ENCODE data around the gene OSBPL8.

The OSBPL8 gene

DNA sequence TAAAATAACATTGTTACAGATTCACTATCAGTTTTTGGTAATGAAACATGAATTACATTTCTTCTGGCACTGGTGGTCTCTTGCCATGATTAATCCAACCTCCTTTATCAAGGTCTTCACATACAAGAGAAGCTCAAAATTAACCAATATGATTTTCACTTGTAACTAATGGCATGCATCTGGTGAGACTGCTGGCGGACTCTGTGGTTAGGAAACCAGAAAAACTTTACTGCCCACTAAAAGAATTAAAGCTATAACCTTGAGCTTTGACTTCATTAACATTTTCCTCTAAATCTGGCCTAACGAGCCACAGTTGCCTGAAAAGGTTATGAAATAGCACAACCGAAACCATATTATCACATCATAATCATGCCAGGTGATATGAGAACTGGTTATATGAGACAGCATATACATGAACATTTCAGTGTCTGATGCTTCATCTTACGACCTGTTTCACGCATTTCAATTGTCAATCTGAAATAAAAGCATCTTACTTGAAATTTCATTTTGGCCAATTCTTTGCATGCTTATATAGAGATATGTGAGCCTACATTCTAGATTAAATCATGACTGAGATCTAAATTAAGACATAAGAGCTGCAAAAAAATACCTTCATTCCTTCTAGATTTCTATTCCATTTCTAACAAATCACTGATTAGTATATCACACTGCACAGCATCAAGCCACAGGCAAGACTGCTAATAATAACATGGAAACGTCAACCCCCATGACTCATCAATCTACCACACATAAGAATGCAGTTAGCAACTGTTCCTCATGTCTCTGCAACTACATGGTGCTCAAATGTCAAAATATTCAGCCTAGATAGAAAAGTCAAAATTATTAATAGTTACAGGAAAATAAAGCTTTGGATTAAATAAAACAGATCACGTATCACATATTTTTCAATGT, 89.3 kb downstream of the OSBPL8 start:
- DNase-seq, result peak; percentile 49 to 80 (median 68)

DNA sequence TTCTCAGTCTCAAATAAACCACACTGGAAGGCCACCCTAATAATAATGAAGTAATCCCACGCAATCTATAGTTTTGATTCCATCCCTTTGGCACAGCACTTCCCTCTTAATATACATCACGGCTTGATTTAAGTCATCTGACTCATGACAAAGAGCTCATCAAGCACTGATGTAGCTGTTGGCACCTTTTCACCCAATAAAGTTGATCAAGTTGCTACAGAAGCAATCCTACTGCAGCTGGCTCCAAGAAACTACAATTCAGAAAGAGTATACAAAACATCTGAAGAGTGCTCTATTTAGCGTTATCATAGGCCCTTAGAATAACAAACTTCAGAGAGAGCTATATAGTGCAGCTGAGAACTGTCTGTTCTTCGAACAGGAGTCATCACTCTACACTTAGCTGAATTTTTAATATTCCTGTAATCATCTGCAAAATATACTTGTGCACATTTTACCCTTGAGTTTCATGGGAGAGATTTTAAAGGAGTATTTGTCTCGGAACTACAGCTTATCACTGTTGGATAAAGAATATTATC, 94.9 kb downstream of the OSBPL8 start:
- peak in 1 of 4 experiments; percentile 21 for DNase-seq

DNA sequence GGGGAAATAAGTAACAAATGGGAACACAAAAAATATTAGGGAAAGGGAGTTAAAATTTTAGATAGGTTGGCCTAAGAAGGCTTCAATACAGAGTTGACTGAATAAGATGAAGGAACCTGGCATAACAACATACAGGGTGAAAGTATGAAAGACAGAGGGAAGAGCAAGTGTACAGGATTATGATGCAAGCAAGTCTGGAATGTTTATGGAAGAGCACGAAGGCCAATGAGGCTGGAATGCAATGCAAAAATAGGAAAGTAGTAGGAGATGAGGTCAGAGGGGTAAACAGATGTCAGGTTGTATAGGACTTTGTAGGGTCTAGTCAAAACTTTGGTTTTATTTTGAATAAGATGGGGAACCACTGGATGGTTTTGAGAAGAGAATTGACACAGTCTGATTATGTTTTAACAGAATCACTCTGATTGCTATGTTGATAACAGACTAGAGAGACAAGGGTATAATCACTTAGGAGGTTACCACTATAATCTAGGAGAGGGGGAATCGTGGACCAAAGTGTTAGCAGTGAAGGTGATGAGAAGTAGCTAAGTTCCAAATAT, 96.8 kb downstream of the OSBPL8 start:
- no peak for DNase-seq

DNA sequence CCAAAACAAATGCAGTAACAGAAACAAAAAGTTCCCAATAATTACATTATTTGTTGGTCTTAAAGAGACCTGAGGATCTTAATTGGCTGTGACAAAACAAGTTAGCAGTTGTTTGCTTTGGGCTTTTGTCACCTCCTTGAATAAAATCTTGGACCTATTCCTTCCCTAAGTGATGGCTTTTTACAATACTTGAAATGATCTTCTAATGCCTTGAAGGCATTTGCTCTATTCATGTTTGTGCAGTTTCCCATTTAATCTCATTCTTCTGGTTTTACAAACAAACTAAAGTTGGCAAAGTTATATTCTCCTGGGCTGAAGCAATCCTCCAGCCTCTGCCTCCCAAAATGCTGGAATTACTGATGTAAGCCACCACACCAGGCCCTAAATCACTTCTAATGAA, 98.8 kb downstream of the OSBPL8 start:
- no peak for DNase-seq

DNA sequence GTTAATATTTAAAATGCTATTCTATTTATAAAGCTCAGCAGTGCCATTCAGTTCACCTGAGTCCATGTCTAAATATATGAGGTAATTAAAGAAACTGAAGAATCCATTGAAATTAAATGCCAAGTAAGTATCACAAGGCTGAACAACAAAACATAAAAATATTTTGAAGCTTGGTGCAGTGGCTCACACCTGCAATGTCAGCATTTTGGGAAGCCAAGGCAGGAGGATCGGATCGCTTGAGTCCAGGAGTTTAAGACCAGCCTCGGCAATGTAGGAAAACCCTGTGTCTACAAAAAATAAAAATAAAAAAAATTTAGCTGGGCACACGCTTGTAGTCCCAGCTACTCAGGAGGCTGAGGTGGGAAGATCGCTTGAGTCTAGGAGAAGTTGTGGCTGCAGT, 101.8 kb downstream of the OSBPL8 start:
- no peak for DNase-seq

DNA sequence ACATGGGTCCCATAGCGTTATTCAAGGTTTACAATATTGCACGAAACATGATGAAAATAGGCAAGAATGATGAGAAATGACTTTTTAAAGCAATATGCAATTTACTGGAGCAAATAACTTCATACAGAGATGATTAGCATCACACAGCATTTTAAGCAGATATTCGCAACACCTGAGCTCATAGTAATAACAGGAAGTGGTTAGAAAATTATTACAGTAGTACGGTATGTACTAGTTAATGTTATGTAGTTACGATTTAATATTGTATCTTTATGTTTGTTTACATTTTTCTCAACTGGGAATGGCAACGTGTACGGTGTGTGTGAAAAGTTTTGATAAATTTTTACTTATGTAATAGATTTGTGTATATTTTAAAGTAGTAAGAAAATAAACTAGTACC, 102.6 kb downstream of the OSBPL8 start:
- no peak for DNase-seq

DNA sequence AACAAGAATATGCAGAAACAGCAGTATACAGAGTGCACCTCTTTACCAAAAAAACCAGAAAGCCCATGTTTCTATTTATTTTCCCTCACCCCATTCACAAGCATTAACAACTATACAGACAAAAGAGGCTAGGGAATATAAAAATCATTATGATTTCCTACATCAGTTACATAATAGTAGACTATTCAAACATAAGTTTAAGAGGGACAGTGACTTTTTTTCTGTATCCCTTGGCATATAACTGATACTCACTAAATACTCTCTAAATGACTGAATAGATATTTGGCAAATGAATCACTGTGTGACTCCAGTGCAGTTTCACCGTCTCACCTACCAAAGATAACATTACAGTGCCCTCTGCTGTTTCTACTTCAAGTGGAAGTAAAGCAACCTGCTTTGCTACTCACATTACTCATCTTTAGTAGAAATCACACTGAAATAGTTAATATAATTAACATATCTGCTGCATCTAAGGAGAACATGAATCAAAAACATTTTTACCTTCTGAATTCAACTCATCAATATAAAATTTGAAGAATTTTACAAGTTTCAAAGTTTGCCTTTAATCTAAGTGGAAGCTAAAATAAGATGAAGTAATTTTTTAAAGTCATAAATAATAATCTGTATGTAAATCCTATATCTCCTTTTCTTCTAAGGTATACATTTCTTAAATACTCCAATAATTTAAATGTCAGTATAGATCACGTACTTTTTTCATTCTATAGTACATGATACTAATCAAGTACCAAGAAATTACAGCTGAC, 103.8 kb downstream of the OSBPL8 start:
- peak in 3 of 4 experiments; percentile 21 to 60 (median 41) for DNase-seq

DNA sequence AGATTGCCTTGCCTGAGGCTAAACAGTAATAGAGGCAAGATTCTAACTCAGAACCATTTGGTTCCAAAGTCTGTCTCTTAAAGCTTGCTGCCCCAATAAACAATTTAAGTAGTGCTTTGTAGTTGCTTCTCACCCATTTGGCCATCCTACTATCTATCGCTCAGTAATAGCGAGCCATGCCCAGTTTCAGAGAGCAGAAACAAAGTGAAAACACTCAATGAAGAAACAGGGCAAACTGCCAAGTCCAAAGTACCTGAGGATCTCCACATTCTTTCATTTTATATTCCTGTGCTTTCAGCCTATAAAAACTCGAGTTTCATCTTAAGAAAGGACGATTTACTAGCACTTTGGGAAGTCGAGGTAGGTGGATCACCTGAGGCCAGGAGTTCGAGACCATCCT, 108.0 kb downstream of the OSBPL8 start:
- DNase-seq, result no peak

DNA sequence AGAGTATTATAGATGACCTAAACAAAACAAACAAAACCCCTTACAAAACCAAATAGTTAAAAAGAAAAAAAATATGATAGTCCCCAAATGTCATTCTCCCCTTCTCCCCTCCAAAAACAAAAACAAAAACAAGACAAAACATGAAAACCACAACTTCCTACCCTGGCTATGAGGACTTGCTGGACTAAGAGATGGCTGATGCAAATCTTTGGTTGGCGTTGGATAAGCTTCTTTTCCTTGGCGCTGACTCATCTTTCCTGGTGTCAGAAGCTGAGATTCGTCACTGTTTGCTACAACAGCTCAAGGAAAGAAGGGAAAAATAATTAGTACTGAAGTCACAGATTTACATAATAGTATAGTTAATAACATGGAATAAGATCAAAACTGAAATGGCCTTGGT, 108.9 kb downstream of the OSBPL8 start:
- DNase-seq, result peak; percentile 66 to 85 (median 80)

DNA sequence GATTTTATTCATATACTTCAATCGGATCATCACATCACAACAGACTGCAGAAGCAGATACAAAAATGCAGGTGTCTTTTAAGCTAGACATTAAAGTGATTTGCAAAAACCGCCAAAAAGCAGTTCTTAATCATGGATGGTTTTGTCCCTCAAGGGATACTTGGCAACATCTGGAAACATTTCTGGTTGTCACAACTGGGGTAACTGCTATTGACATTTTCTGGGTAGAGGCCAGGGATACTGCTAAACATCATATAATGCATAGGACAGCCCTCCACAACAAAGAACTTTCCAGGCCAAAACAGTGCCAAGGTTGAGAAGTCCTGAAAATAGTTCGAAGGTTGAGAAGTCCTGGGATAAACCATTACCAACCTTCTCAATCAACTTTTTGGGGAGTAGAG, 109.6 kb downstream of the OSBPL8 start:
- no peak for DNase-seq

DNA sequence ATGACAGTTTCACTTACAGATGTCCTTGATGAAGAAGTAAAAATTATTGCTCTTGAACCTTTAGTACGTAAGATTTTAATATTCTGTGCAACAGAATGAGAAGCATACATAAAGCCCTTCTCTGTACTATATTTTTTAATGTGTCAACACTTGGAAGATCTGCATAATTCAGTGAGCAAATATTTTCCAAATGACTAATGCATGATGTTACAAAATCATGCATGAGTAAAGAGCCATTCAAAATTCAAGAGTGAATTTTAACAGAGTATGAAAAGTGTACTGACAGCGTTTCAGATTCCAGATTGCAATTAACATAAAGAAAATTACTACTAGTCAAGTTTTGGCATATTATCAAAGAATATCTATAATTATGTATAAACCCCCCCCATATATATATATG, 110.0 kb downstream of the OSBPL8 start:
- peak in 2 of 4 experiments; percentile 46 to 64 for DNase-seq

DNA sequence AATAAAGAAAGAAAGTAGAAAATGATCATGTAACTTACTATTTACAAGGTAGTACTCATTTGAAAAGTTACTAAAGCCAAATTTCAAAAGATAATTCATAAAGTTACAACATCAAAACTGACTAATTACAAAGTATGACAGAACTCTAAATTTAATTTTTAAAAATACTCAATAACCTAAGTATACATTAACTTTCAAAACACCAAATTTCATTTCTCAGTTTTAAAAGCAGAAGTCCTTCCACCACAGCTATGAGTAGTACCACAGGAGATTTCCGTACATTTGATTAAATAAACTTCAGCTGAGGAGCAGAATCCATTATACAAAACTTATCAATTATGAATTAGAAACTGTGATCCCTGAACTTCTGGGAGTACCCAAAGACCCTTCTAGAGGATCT, 110.6 kb downstream of the OSBPL8 start:
- peak in 2 of 4 experiments; percentile 53 to 61 for DNase-seq

DNA sequence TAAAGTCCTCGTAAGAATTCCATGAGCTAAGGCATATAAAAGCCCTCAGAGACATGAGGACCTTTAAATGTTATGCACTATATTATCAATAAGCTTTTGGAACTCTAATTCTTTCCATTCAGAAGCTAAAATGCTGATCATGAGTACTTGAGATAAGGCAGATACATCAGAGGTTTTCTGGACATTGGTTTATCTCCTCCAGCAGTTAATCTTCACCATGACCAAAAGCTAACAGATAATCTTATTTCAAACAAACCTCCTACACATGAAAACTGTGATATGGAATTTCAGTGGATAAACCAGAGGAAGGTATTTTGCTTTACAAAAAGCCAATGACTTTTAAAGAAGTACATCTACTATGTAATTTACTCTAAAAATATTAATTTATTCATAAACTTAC, 113.5 kb downstream of the OSBPL8 start:
- DNase-seq, result no peak

DNA sequence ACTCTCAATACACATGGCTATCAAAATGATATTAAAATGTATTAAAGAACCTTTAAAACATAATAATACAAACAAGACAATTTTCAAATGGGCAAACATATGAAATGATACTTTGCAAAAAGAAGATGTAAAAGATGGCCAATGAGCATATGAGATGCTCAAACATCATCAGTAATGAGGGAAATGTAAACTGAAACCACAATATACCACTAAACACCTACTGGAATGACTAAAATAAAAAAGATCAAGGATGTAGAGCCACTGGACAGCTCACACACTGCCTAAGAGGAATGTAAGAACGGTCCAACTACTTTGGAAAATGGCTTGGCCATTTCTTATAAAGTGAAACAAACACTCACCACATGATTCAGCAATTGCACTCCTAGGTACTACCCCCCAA, 114.1 kb downstream of the OSBPL8 start:
- DNase-seq, result no peak

DNA sequence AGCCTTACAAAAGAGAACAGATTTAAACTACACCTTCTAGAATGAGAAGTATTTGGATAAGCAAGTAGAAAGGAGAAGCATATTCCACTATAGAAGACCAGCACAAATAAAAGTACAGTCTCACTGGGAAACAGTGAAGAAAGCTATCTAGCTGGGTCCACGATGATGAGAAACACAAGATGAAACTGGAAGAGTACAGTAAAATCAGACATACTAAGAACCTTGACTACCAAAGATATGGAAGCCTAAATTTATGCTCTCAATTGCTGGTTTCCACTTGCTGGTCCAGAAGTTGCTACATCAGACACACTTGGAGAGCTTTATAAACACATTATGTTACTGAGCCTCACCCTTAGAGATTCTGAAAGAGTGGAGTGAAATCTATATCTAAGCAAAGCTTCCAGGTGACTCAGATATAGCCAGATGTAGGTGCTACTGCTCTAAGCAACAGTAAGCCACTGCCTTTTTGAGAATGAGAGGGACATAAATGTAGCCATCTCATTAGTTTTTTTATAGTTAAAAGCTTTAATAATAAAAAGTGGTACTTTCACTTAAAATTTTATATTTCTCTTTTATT, 115.1 kb downstream of the OSBPL8 start:
- DNase-seq, result no peak

DNA sequence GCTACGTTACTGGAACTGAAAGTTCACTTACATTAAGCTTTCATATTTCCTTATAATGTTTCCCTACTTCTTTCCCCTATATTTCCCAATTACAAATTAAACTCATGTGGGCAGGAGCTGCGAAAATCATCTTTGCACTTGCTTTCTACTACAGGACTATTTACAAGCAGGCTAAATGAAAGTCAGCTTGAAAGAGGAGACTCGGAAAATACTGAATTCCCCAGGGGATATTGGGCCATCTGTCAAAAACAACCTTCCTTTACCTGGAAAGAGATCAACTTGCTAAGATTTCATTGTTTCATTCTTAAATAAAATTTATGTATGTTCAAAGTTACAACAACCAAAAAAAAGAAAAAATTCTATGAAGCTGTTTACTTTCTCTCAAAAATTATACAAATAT, 118.6 kb downstream of the OSBPL8 start:
- DNase-seq, result no peak

DNA sequence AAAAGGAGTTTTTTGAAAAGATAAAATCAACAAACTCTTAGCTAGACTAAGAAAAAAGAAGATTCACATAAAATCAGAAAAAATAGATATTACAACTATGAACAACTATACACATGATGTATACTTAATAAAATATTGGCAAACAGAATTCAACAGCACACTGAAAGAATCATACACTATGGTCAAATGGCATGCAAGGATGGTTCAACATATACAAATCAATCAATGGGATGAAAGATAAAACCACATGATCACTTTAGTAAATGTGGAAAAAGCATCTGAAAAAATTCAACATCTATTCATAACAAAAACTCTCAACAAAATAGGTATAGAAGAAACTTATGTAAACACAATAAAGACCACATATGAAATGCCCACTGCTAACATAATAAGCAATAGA, 126.8 kb downstream of the OSBPL8 start:
- DNase-seq, result no peak

DNA sequence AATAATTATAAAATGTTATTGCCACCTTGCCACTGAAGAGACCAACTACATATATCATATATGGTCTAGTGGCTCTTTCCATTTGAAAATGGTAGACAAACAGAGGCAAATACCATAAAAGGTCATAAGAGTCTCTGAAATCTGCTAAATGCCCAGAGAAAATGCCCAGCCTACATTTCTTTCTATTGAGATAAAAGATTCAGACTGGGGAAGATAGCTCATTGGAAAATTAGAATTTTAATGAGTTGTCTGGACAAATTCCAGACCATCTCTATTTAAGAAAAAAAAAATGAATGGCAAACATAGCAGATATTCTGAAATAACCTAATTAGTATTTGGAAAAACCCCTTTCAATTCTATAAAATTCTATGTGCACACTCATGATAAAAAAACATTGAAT, 131.5 kb downstream of the OSBPL8 start:
- no peak for DNase-seq

DNA sequence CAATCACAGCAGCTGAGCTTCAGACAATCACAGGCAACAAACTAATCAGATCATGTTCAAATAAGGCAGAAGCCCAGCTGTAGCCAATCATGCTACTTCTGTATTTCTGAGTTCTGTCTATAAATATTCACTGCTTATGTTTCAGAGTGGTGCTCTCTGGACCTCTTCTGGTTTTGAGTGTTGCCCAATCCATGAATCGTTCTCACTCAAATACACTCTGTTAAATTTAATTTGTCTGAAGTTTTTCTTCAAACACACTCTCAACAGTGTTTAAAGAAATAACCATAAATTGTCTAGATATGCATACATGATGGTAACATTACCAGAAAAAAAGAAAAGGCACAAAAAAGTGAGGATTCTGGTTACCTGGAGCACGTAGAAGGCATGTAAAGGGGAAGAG, 133.4 kb downstream of the OSBPL8 start:
- peak in 2 of 4 experiments; percentile 3 to 24 for DNase-seq

DNA sequence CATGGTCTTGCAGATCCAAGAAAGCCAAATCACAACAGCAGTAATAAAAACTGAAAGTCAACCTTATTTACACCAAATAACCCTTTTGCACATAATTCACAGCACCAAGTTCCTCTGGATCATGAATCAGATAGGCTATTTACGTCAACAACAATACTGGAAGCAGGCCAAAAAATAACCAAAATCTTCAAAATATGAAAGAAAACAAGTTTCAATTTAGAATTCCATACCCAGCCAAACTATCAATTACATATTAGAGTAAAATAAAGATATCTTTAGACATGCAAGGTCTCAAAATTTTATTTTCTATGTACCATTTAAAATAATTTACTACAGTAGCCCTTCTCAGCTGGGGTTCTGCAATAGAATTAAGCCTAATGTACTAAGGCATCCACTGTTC, 134.6 kb downstream of the OSBPL8 start:
- DNase-seq, result no peak

DNA sequence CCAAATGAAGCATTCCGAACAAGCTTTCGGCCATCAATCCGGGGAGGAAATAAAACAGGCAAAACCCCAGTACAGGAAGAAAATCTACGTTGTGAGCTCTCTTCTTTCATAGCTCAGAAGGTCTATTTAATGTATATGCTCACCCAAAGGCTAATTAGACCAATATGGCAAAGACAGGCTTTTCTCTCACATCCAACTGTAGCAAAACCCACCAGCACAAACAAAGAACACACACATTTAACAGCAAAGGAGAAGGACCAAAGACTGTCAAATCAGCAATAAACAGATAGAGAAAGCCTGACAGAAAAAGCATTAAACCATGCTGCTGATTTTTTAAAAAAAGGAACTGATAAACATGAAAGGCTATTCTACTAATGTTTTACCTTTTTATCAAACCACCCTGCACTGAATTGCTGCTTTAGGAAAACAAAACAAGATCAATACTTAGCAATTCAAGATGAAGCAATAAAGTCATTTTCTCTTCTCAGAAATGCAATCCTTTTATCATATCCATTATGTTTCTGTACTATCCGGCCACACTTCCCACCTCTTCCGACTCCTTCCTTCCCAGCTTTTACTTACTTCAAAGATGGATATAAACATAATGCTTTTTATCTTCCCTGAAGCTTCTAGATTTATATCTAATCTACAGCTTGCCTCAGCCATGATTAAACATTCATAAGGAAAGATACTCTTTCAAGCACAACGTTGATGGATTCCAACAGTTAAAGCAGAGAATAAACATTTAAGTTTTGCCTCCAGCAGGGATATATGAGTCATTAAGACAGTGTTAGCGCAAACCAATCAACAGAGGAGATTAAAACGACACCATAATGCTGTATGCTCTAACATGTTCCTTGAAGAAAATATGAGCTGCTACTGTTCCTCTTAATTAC, 136.8 kb downstream of the OSBPL8 start:
- peak in 1 of 4 experiments; percentile 8 for DNase-seq

DNA sequence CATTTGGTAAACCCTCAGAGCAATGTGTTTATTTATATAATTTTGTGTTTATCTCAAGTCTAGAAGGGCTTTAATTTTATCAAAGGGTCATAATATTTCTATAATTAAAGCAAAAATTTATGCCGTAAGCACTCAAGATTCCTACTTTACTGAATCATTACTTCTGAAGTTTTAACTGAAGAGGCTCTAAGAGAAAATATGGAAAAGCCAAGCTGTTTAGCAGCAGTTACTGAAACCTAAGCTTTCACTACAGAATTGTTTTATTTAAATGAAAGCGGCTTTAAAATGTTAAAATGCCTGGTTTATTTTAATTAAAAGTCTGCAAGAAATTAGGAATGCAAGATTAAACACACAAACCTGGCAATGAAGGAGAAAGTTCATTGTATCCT, 137.4 kb downstream of the OSBPL8 start:
- DNase-seq, result no peak
